Measurements from ENCODE around the gene METTL18. TPM values are rescaled to one million over a fixed set of nuclear protein-coding genes. Genes with fewer than 3 reads are reported as not detected.

METTL18 gene
- 5.7 and 9.4 TPM in 2 replicates for total RNA-seq

- no peak for TF ChIP-seq CTCF (conservative IDR thresholded peaks at IDR 0.05; ENCODE audit: low read depth, low read length)
- peak within 1 kb of the TSS; percentile 79 for H3K4me3 ChIP-seq (ENCODE audit: low read depth, low read length)
- peak; percentile 80 for DNase-seq (ENCODE audit: low read depth)
Measured at GRCh38 chr1:169794530-169795416, at the start of gene METTL18. Gene METTL18 (minus strand): TSS chr1:169794907. CDS start chr1:169793695, 1,212 bp downstream.

DNA sequence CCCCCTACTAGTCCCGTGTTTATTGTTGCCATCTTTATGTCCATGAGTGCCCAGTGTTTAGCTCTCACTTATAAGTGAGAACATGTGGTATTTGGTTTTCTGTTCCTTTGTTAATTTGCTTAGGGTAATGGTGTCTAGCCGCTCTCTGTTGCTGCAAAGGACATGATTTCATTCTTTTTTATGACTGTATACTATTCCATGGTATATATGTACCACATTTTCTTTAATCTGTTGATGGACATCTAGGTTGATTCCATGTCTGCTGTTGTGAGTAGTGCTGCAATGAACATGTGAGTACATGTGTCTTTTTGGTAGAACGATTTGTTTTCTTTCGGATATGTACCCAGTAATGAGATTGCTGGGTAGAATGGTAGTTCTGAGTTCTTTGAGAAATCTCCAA is 44.2 kb upstream of the METTL18 start:
- no peak overlapping the region for H3K4me3 ChIP-seq (ENCODE audit: low read depth, low read length)
- no peak for DNase-seq (ENCODE audit: low read depth)
- no peak for TF ChIP-seq CTCF (conservative IDR thresholded peaks at IDR 0.05; ENCODE audit: low read depth, low read length)

DNA sequence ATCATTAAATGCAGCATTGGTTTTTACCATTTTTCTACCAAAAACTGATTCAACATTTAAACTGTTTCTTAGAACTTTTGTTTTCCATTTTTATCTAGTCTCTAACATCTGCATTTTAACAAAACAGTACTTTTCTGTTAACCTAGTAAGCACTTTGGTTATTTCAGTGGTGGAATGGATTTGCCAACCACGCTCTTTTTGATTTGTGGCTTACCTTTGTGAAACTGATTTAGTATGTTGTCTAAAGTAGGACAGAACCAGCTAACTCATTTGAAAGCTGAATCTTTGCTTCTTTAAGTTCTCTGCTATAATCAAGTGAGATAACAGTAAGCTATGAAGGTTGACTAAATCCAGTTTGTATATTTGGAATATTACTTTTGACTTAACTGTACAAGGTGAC is 41.5 kb upstream of the METTL18 start:
- no peak for DNase-seq (ENCODE audit: low read depth)
- no peak for TF ChIP-seq CTCF (conservative IDR thresholded peaks at IDR 0.05; ENCODE audit: low read depth, low read length)
- no peak overlapping the region for H3K4me3 ChIP-seq (ENCODE audit: low read depth, low read length)

GRCh38 chr1:169835647-169836046 is 40.9 kb upstream of the METTL18 start:
- no peak for TF ChIP-seq CTCF (conservative IDR thresholded peaks at IDR 0.05; ENCODE audit: low read depth, low read length)
- no peak overlapping the region for H3K4me3 ChIP-seq (ENCODE audit: low read depth, low read length)
- no peak for DNase-seq (ENCODE audit: low read depth)

- no peak for DNase-seq (ENCODE audit: low read depth)
- no peak overlapping the region for H3K4me3 ChIP-seq (ENCODE audit: low read depth, low read length)
- TF ChIP-seq CTCF (conservative IDR thresholded peaks at IDR 0.05; ENCODE audit: low read depth, low read length) = no peak
Measured at GRCh38 chr1:169834869-169835268, 40.2 kb upstream of the METTL18 start.

DNA sequence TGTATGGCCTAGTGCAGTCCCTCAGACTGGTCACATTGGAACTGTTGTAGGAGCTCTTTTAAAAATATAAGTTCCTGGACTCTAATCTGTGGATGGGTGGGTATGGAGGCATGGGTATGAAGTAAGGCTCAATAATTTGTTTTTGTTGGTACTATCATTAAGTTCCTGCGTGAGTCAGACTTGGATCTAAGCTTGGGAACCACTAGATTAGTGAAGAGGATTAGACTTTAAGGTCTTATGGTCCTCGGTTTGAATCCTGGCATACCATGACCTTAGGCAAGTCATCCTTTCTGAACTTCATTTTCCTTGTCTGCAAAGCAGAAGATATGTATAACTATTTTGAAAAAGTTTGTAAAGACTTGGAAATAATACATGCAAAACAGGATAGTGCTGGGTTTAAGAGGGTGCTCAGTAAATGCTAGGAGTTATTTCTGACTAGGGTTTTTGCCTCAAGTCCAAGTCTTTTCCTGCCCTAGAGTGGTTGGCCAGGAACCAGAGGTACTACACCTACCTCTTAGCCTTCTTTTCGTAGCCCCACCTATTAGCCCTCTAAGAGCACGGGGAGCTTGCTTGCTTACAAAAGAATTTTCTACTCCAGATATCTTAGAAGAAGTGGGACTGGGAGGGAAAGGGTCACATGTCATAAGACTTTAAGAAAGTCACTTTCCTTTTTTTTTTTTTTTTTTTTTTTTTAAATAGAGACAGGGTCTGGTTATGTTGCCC is 38.6 kb upstream of the METTL18 start:
- H3K4me3 ChIP-seq (ENCODE audit: low read depth, low read length) = no peak overlapping the region
- no peak for TF ChIP-seq CTCF (conservative IDR thresholded peaks at IDR 0.05; ENCODE audit: low read depth, low read length)
- DNase-seq (ENCODE audit: low read depth) = no peak
